Erythroblast (primary cell): ENCODE data around the gene CD226.

ENCODE experiments used
- GATA1 ChIP-seq: IDR thresholded peaks from 2 replicates; pipeline ENCODE4 v1.6.1; 2011; ENCODE audit warnings: low read depth, mild to moderate bottlenecking, control low read depth, low read length, moderate library complexity
- POLR2A ChIP-seq: IDR thresholded peaks from 2 replicates; pipeline ENCODE4 v1.6.1; 2011; ENCODE audit warnings: mild to moderate bottlenecking, low read length

GRCh38 chr18:69808399-69808798 lies 139.3 kb downstream of the CD226 start:
- no peak for TF ChIP-seq POLR2A
- no peak for TF ChIP-seq GATA1
